ENCODE measurements around the gene OSGEP.

OSGEP gene

DNA sequence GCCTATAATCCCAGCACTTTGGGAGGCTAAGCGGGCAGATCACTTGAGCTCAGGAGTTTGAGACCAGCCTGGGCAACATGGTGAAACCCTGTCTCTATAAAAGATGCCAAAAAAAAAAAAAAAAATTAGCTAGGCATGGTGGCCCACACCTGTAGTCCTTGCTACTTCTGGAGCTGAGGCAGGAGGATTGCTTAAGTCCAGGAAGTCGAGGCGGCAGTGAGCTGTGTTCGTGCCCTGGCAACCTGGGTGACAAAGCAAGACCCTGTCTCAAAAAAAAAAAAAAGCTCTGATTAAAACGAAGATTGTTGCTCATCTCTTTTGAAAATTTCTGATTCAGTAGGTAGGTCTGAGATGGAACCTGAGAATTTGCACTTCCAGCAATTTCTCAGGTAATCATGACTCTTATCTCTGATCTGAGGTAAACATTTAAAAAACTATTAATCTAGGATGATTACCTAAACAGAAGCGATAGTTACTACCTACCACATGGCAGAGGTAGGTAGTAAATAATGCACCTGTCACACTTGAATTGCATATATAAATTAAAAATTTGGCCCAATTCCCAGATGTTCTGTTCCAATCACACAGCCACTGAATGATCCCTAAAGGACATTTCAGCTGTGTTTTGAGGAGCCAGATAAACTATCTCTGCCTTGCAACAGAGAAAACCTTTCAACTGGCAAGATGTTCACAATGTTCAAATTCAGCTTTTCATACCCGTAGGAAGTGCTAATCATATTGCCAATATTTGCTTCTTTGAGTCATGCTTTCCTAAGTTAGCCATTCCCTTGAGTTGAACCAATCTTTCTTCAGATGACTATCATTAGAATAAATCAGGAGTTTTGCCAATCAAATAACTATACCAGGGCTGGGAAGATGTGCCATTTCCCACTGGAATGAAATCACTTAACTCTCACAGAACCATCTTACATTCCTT lies 37.1 kb downstream of the OSGEP start:
- in situ Hi-C loops (cut with MboI; ENCODE audit: low pct_unique_long_range_greater_than_20kb, low sequenced_read_pairs, unreplicated experiment): no loop called here
- no peak for DNase-seq (ENCODE audit: low spot score)
- TF ChIP-seq, protein P1, sequence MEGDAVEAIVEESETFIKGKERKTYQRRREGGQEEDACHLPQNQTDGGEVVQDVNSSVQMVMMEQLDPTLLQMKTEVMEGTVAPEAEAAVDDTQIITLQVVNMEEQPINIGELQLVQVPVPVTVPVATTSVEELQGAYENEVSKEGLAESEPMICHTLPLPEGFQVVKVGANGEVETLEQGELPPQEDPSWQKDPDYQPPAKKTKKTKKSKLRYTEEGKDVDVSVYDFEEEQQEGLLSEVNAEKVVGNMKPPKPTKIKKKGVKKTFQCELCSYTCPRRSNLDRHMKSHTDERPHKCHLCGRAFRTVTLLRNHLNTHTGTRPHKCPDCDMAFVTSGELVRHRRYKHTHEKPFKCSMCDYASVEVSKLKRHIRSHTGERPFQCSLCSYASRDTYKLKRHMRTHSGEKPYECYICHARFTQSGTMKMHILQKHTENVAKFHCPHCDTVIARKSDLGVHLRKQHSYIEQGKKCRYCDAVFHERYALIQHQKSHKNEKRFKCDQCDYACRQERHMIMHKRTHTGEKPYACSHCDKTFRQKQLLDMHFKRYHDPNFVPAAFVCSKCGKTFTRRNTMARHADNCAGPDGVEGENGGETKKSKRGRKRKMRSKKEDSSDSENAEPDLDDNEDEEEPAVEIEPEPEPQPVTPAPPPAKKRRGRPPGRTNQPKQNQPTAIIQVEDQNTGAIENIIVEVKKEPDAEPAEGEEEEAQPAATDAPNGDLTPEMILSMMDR (IDR thresholded peaks at IDR 0.05; ENCODE audit: extremely low read depth, insufficient read depth, missing control alignments): no peak

DNA sequence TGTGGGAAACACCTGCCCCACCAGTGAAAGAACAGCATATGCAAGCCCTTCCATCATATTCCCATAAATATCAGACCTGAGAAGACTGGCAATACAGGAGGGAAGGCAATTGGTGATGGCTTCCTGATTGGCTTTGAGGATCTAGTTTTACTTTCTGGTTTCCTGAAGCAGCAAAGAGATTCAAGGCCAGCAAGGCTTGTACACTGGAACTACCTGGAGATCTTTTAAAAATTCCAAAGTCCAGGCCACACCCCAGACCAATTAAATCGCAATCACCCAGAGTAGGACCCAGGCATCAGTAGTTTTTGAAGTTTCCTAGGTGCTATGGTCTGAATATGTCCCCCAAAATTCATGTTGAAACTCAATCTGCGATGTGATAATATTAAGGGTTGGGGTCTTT lies 38.4 kb downstream of the OSGEP start:
- in situ Hi-C loops (cut with MboI; ENCODE audit: low pct_unique_long_range_greater_than_20kb, low sequenced_read_pairs, unreplicated experiment): no loop called here
- TF ChIP-seq, protein P1 (IDR thresholded peaks at IDR 0.05; ENCODE audit: extremely low read depth, insufficient read depth, missing control alignments): no peak
- DNase-seq (ENCODE audit: low spot score): no peak

DNA sequence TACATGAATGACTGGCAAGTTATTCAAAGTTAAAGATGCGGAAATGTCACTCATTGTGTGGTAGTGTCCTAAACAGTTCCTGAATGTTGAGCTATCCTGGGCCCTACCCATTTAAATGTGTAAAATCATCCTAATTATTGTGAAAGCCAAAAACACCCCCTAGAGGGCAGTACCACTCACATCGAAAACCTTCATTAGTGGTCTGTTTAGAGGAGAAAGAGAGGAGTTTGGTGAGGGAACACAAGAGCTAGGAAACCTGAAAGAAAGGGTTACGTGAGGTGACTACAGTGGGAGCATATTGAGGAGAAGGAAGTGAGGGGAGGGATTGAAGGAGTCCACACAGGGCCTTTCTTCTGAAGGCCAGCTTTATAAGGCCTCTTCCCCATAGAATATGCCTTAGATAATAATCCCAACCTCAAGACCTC lies 38.8 kb downstream of the OSGEP start:
- DNase-seq (ENCODE audit: low spot score): peak; percentile 53
- in situ Hi-C loops (cut with MboI; ENCODE audit: low pct_unique_long_range_greater_than_20kb, low sequenced_read_pairs, unreplicated experiment): no loop called here
- TF ChIP-seq, protein P1 (IDR thresholded peaks at IDR 0.05; ENCODE audit: extremely low read depth, insufficient read depth, missing control alignments): peak; percentile 65

DNA sequence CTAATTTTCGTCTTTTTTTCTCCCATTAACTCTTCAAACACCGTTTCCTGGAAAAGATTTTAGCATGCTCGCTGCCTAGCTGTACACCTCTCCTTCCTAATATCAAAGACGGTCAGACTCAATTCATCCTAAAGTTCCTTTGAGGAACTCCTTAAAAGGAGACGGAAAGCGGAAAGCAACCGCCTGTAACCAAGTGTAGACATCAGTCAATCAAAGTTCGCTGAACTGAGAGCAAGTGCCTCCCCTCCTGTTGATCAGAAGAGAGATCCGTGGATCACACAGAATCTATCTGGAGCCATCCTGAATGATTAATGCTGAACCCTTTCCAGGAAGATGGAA lies 40.9 kb downstream of the OSGEP start:
- DNase-seq (ENCODE audit: low spot score): no peak
- TF ChIP-seq, protein P1 (IDR thresholded peaks at IDR 0.05; ENCODE audit: extremely low read depth, insufficient read depth, missing control alignments): no peak
- in situ Hi-C loops (cut with MboI; ENCODE audit: low pct_unique_long_range_greater_than_20kb, low sequenced_read_pairs, unreplicated experiment): no loop called here

DNA sequence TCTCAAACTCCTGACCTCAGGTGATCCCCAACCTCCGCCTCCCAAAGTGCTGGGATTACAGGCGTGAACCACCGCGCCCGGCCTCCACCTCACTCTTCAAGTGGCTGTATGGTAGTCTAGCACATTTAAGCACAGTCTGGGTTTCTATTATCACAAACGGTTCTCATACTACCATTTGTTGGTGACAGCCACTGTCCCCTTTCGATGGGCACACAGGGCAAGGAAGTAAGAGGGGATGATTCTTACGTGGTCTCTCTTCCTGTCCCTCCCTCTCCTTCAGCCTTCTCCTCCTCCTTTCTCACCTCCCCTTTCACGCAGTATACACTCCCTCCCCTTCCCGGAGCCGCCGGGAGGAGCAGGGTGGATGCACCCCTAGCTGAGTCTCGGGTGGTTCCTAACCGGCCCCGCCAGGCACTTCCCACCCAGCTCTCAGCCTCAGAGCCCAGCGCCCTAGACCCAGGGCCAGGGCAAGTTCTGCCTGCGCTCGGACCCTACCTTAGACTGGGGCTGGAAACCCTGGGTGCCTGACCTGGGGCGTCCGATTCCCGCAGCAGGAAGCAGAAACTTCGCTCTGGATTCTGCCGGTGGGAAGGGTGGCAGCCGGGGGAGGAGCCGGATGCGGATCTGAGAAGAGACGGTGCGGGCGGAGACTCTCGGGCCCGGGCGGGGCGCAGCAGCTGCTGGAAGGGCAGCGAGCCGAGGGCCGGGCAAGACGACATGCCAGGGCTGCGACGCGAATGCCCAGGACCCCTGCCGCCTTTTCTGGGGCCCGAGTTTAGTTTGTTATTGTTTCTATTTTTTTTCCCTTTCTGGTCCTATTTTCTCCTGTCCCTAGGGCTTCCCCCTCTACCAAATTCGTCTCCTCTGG lies 41.5 kb downstream of the OSGEP start, which contains the start of gene TEP1:
Gene TEP1, minus strand, starts transcription at position 626 of the 868 bp plus-strand sequence. CDS start 5,062 bp downstream, outside the sequence.
- peak; percentile 72 for DNase-seq (ENCODE audit: low spot score)
- in situ Hi-C loops (cut with MboI; ENCODE audit: low pct_unique_long_range_greater_than_20kb, low sequenced_read_pairs, unreplicated experiment): no loop called here
- TF ChIP-seq, protein P1 (IDR thresholded peaks at IDR 0.05; ENCODE audit: extremely low read depth, insufficient read depth, missing control alignments): no peak

DNA sequence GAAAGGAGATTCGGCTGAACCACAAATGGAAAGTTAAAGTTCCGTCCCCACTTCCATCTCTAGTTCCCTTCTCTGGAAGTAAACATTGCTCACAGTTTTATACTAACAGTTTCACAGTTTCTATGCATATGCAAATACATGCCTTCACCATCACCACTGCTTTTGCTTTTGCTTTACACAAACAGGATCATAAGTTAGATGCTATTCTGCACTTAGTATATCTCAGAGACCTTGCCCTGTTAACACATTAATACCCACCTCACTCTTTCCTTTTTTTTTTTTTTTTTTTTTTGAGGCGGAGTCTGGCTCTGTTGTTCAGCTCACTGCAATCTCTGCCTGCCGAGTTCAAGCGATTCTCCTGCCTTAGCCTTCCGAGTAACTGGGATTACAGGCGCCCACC lies 42.2 kb downstream of the OSGEP start:
- in situ Hi-C loops (cut with MboI; ENCODE audit: low pct_unique_long_range_greater_than_20kb, low sequenced_read_pairs, unreplicated experiment): no loop called here
- DNase-seq (ENCODE audit: low spot score): peak; percentile 61
- TF ChIP-seq, protein P1 (IDR thresholded peaks at IDR 0.05; ENCODE audit: extremely low read depth, insufficient read depth, missing control alignments): no peak

All from GM13977 (cell line).